GM19455 (cell line): ENCODE data around the gene HEATR1.
A peak's percentile ranks its signal among the peaks of the same experiment; 100 is the strongest.
"Not testable (repeated sequence)": the region's sequence is repeated elsewhere in the genome, so short reads cannot be mapped to it uniquely, and the experiment has no call there.

Experiments
- ATAC-seq: cut with Tn5 transposase; IDR thresholded peaks from one replicate; pipeline ENCODE4 v1.9.1; 2021; ENCODE audit not compliant: unreplicated experiment

The HEATR1 gene

GRCh38 chr1:236603991-236604904 is at the start of gene HEATR1:
Gene HEATR1, minus strand, starts transcription at chr1:236604516. Its CDS starts 421 bp downstream, at chr1:236604095.
- peak; percentile 99 for ATAC-seq

GRCh38 chr1:236645016-236645680 is 40.8 kb upstream of the HEATR1 start:
- no peak for ATAC-seq

- no peak for ATAC-seq
Measured at GRCh38 chr1:236642763-236643162, 38.4 kb upstream of the HEATR1 start.

GRCh38 chr1:236639686-236640085 is 35.4 kb upstream of the HEATR1 start:
- ATAC-seq: no peak

GRCh38 chr1:236638945-236639344 is 34.6 kb upstream of the HEATR1 start:
- no peak for ATAC-seq

- no peak for ATAC-seq
Measured at GRCh38 chr1:236636017-236636416, 31.7 kb upstream of the HEATR1 start.

- no peak for ATAC-seq
Measured at GRCh38 chr1:236627727-236628408, 23.6 kb upstream of the HEATR1 start.

- no peak for ATAC-seq
Measured at GRCh38 chr1:236623371-236624166, 19.3 kb upstream of the HEATR1 start.

- ATAC-seq: no peak
Measured at GRCh38 chr1:236622407-236622806, 18.1 kb upstream of the HEATR1 start.

- ATAC-seq: no peak
Measured at GRCh38 chr1:236619398-236619797, 15.1 kb upstream of the HEATR1 start.

GRCh38 chr1:236618507-236618906 is 14.2 kb upstream of the HEATR1 start:
- no peak for ATAC-seq

GRCh38 chr1:236615399-236616148 is 11.3 kb upstream of the HEATR1 start:
- ATAC-seq: no peak

- ATAC-seq: no peak
Measured at GRCh38 chr1:236612349-236612748, 8.0 kb upstream of the HEATR1 start.

- no peak for ATAC-seq
Measured at GRCh38 chr1:236608930-236609726, 4.8 kb upstream of the HEATR1 start.

- ATAC-seq: not testable (repeated sequence)
Measured at GRCh38 chr1:236607597-236607996, 3.3 kb upstream of the HEATR1 start.

- ATAC-seq: no peak
Measured at GRCh38 chr1:236604905-236605806, 840 bp upstream of the HEATR1 start.

- ATAC-seq: no peak
Measured at GRCh38 chr1:236602171-236602570, 2.1 kb downstream of the HEATR1 start.

GRCh38 chr1:236590553-236591150 is 13.7 kb downstream of the HEATR1 start:
- ATAC-seq: no peak
